HEK293T (cell line): ENCODE measurements around the gene HUS1.

Experiments
- BHLHE40 ChIP-seq: fragments of 450-650 bp; IDR thresholded peaks from 2 replicates; pipeline ENCODE4 v1.6.1; 2016; ENCODE audit warnings: mild to moderate bottlenecking, moderate library complexity, borderline replicate concordance
- ELF4 ChIP-seq: fragments of 450-650 bp; IDR thresholded peaks from 2 replicates; pipeline ENCODE4 v1.6.1; 2017; ENCODE audit warnings: antibody characterized with exemption
- FOXK2 ChIP-seq: fragments of 450-650 bp; IDR thresholded peaks from 2 replicates; pipeline ENCODE4 v1.6.1; 2016; ENCODE audit warnings: mild to moderate bottlenecking
- FOXM1 ChIP-seq: fragments of 450-650 bp; IDR thresholded peaks from 2 replicates; pipeline ENCODE4 v1.6.1; 2017; ENCODE audit warnings: mild to moderate bottlenecking, borderline replicate concordance
- HDGF ChIP-seq: fragments of 450-650 bp; IDR thresholded peaks from 2 replicates; pipeline ENCODE4 v1.6.1; 2017; ENCODE audit warnings: antibody characterized with exemption, borderline replicate concordance
- SP1 ChIP-seq: fragments of 450-650 bp; IDR thresholded peaks from 2 replicates; pipeline ENCODE4 v1.6.1; 2017
- SUZ12 ChIP-seq: fragments of 450-650 bp; IDR thresholded peaks from 2 replicates; pipeline ENCODE4 v1.6.1; 2016; ENCODE audit warnings: mild to moderate bottlenecking

GRCh38 chr7:47948141-47948790 is 31.1 kb downstream of the HUS1 start, which contains the start of gene PKD1L1:
- TF ChIP-seq FOXK2 (no peak), ELF4 (no peak), HDGF (no peak), FOXM1 (no peak), SUZ12 (no peak), SP1 (no peak), BHLHE40 (no peak)
